Amygdala (tissue), 56 donors: ENCODE data around the gene KIAA0586.
"Not testable (repeated sequence)": the region's sequence is repeated elsewhere in the genome, so short reads cannot be mapped to it uniquely, and the experiment has no call there.

Source experiments
- DNase-seq, 56 donors: peaks; one replicate each; lab custom pipeline; 2025; lab: John Stamatoyannopoulos, UW

KIAA0586 gene

GRCh38 chr14:58540749-58541632, 113.5 kb downstream of the KIAA0586 start:
- no peak for DNase-seq

- DNase-seq: no peak
Observed at GRCh38 chr14:58541633-58542022, 114.1 kb downstream of the KIAA0586 start.

GRCh38 chr14:58543253-58543652, 115.7 kb downstream of the KIAA0586 start:
- no peak for DNase-seq

GRCh38 chr14:58547649-58548048, 120.1 kb downstream of the KIAA0586 start:
- no peak for DNase-seq

GRCh38 chr14:58549105-58549757, 121.7 kb downstream of the KIAA0586 start:
- no peak for DNase-seq

- DNase-seq: no peak
Observed at GRCh38 chr14:58553959-58554358, 126.4 kb downstream of the KIAA0586 start.

- no peak for DNase-seq
Observed at GRCh38 chr14:58555647-58556046, 128.1 kb downstream of the KIAA0586 start.

- no peak for DNase-seq
Observed at GRCh38 chr14:58557242-58557641, 129.7 kb downstream of the KIAA0586 start.

- DNase-seq: no peak
Observed at GRCh38 chr14:58560208-58560607, 132.7 kb downstream of the KIAA0586 start.

GRCh38 chr14:58562141-58562540, 134.6 kb downstream of the KIAA0586 start:
- no peak for DNase-seq

- no peak for DNase-seq
Observed at GRCh38 chr14:58563978-58564377, 136.5 kb downstream of the KIAA0586 start.

- no peak for DNase-seq
Observed at GRCh38 chr14:58565832-58566231, 138.3 kb downstream of the KIAA0586 start.

GRCh38 chr14:58566979-58567378, 139.5 kb downstream of the KIAA0586 start:
- no peak for DNase-seq

- no peak for DNase-seq
Observed at GRCh38 chr14:58568322-58568721, 140.8 kb downstream of the KIAA0586 start.

- DNase-seq: no peak
Observed at GRCh38 chr14:58571256-58571655, 143.7 kb downstream of the KIAA0586 start.

GRCh38 chr14:58571769-58572472, 144.4 kb downstream of the KIAA0586 start:
- peak in 1 of 56 donors; percentile 2 for DNase-seq

GRCh38 chr14:58572473-58572853, 144.9 kb downstream of the KIAA0586 start:
- no peak for DNase-seq

- DNase-seq: no peak
Observed at GRCh38 chr14:58572863-58573262, 145.3 kb downstream of the KIAA0586 start.

- DNase-seq: no peak
Observed at GRCh38 chr14:58574623-58575022, 147.1 kb downstream of the KIAA0586 start.

GRCh38 chr14:58575956-58576355, 148.4 kb downstream of the KIAA0586 start:
- DNase-seq: no peak

GRCh38 chr14:58580035-58580434, 152.5 kb downstream of the KIAA0586 start:
- DNase-seq: not testable (repeated sequence)
